Fibroblast of skin of left biceps (primary cell): ENCODE results near the gene GSE1.

ENCODE experiments used
- DNase-seq, 2 experiments: peaks; one replicate each; pipeline ENCODE4 v3.0.0-alpha.2; 2013; ENCODE audit warnings: low read depth in 2 of 2

The GSE1 gene

GRCh38 chr16:85616607-85617321, 3.6 kb downstream of the GSE1 start:
- DNase-seq, result no peak

GRCh38 chr16:85617948-85618347, 4.8 kb downstream of the GSE1 start:
- no peak for DNase-seq

- DNase-seq, result no peak
Measured at GRCh38 chr16:85618521-85618920, 5.4 kb downstream of the GSE1 start.

GRCh38 chr16:85619101-85619891, 6.2 kb downstream of the GSE1 start:
- DNase-seq, result no peak

GRCh38 chr16:85620374-85620773, 7.3 kb downstream of the GSE1 start:
- DNase-seq, result no peak

- no peak for DNase-seq
Measured at GRCh38 chr16:85621698-85622428, 8.7 kb downstream of the GSE1 start.

- DNase-seq, result no peak
Measured at GRCh38 chr16:85622683-85623082, 9.6 kb downstream of the GSE1 start.

- DNase-seq, result no peak
Measured at GRCh38 chr16:85623250-85623649, 10.1 kb downstream of the GSE1 start.

- DNase-seq, result no peak
Measured at GRCh38 chr16:85623997-85624601, 11.0 kb downstream of the GSE1 start.

- DNase-seq, result no peak
Measured at GRCh38 chr16:85624646-85625045, 11.5 kb downstream of the GSE1 start.

- no peak for DNase-seq
Measured at GRCh38 chr16:85625053-85625452, 11.9 kb downstream of the GSE1 start.

GRCh38 chr16:85625485-85626117, 12.5 kb downstream of the GSE1 start:
- DNase-seq, result no peak

- DNase-seq, result no peak
Measured at GRCh38 chr16:85626191-85626981, 13.3 kb downstream of the GSE1 start.

GRCh38 chr16:85627089-85627488, 14.0 kb downstream of the GSE1 start:
- DNase-seq, result no peak

GRCh38 chr16:85627526-85628264, 14.6 kb downstream of the GSE1 start:
- no peak for DNase-seq

GRCh38 chr16:85628265-85628556, 15.1 kb downstream of the GSE1 start:
- DNase-seq, result no peak

GRCh38 chr16:85628645-85629044, 15.5 kb downstream of the GSE1 start:
- DNase-seq, result no peak

GRCh38 chr16:85629326-85629725, 16.2 kb downstream of the GSE1 start:
- no peak for DNase-seq

- no peak for DNase-seq
Measured at GRCh38 chr16:85629853-85630252, 16.7 kb downstream of the GSE1 start.

GRCh38 chr16:85631230-85631629, 18.1 kb downstream of the GSE1 start:
- no peak for DNase-seq
